ENCODE data around the gene PEF1. TPM values are rescaled to one million over a fixed set of nuclear protein-coding genes. Genes with fewer than 3 reads are reported as not detected.

PEF1 gene
- total RNA-seq, 4 donors from 2014 or later = 71.3 to 109 (median 88.7) TPM

- Histone ChIP-seq H3K4me1 (peaks cover 0 to 33% (median 3%) of the 10 kb centered on the region in 3 donors), H3K4me3 (no peak overlapping the region), H3K27ac (peak overlapping the region in 1 of 4 donors; percentile 69), H3K27me3 (no peaks in the 10 kb centered on the region), H3K9me3 (no peaks in the 10 kb centered on the region), H3K36me3 (peaks cover 0 to 57% of the 10 kb centered on the region in 2 donors)
- ATAC-seq = no peak
- no peak for TF ChIP-seq EP300 (IDR thresholded peaks at IDR 0.05)
- no peak for TF ChIP-seq POLR2AphosphoS5 (IDR thresholded peaks at IDR 0.05)
- TF ChIP-seq, protein P1, sequence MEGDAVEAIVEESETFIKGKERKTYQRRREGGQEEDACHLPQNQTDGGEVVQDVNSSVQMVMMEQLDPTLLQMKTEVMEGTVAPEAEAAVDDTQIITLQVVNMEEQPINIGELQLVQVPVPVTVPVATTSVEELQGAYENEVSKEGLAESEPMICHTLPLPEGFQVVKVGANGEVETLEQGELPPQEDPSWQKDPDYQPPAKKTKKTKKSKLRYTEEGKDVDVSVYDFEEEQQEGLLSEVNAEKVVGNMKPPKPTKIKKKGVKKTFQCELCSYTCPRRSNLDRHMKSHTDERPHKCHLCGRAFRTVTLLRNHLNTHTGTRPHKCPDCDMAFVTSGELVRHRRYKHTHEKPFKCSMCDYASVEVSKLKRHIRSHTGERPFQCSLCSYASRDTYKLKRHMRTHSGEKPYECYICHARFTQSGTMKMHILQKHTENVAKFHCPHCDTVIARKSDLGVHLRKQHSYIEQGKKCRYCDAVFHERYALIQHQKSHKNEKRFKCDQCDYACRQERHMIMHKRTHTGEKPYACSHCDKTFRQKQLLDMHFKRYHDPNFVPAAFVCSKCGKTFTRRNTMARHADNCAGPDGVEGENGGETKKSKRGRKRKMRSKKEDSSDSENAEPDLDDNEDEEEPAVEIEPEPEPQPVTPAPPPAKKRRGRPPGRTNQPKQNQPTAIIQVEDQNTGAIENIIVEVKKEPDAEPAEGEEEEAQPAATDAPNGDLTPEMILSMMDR (IDR thresholded peaks at IDR 0.05) = no peak
- TF ChIP-seq POLR2A (IDR thresholded peaks at IDR 0.05) = no peak
- 84% methylated on average over 4 of the region's 6 CpGs; no CpG with 5 or more reads in 1 of the 2 donors for WGBS, 2 donors (ENCODE audit: low coverage in 1 of 2)
Observed at GRCh38 chr1:31689854-31690253, 45.2 kb upstream of the PEF1 start.

DNA sequence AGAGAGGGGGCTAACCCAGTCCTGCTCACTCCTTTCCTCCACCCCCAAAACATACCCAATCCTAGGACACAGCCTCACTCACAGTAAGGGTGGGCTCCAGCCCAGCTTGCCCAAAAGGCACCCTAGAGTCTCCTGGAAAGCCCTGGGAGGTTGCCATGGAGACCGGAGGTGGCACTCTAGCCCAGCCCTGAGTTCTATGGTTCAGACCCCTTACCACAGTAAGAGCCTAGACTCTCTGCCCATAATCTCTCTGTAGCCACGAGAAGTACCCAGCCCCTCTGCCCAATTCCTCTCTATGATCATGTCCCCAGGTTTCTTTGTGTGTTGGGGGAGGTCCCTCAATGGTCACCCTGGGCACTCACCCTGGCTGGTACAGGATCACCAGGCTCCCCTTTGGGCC, 44.7 kb upstream of the PEF1 start:
- 43% methylated on average over 1 of the region's 2 CpGs; no CpG with 5 or more reads in 1 of the 2 donors for WGBS, 2 donors (ENCODE audit: low coverage in 1 of 2)
- H3K27ac ChIP-seq = peak overlapping the region in 1 of 4 donors; percentile 69
- no peaks in the 10 kb centered on the region for H3K27me3 ChIP-seq
- H3K4me1 ChIP-seq = peaks cover 0 to 33% (median 3%) of the 10 kb centered on the region in 3 donors
- TF ChIP-seq POLR2AphosphoS5 (IDR thresholded peaks at IDR 0.05) = no peak
- no peak for TF ChIP-seq EP300 (IDR thresholded peaks at IDR 0.05)
- TF ChIP-seq POLR2A (IDR thresholded peaks at IDR 0.05) = no peak
- TF ChIP-seq, protein P1 (IDR thresholded peaks at IDR 0.05) = no peak
- ATAC-seq = no peak
- peaks cover 0 to 57% of the 10 kb centered on the region in 2 donors for H3K36me3 ChIP-seq
- H3K9me3 ChIP-seq = no peaks in the 10 kb centered on the region
- no peak overlapping the region for H3K4me3 ChIP-seq

DNA sequence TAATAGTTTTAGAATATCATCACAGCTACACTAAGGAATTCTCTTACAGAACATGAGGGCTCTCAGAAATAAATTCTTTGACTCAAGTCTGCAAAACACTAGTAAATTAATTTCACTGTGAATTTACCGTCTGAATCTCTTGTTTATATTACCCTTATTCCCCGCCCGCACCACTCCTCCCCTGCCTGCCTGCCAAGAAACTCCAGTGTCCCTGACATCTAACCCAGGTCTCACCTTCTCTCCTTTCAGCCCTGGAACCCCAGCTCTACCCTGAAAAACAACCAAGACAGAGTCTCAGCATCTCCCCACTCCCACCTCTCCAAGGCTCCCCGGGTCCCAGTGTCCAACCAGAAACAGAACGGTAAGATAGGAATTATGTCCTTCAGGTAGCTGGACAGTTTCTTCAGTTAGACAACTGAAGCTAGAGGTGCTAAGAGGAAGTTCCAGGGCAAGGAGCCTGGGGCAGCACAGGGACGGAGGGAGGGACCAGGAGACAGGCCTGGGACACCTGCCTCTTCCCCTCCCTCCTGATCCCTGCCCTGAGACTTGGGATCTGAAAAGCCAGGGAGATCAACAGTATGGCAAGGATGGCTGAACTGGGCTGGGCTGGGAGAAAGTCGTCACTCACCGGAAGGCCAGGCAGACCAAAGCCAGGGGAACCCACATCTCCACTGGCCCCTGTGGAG, 43.7 kb upstream of the PEF1 start:
- Histone ChIP-seq H3K4me3 (no peak overlapping the region), H3K9me3 (no peaks in the 10 kb centered on the region), H3K4me1 (peaks cover 0 to 33% (median 3%) of the 10 kb centered on the region in 3 donors), H3K27me3 (no peaks in the 10 kb centered on the region), H3K36me3 (peaks cover 0 to 62% of the 10 kb centered on the region in 2 donors), H3K27ac (peak overlapping the region in 3 of 4 donors; percentile 58 to 78 (median 69))
- peak; percentile 35 for TF ChIP-seq POLR2AphosphoS5 (IDR thresholded peaks at IDR 0.05)
- TF ChIP-seq, protein P1 (IDR thresholded peaks at IDR 0.05) = no peak
- peak; percentile 49 for ATAC-seq
- 30 to 33% methylated on average over 3 to 5 of the region's 8 CpGs for WGBS, 2 donors (ENCODE audit: low coverage in 1 of 2)

- 46 to 79% methylated on average over 7 to 8 of the region's 8 CpGs for WGBS, 2 donors (ENCODE audit: low coverage in 1 of 2)
- ATAC-seq = no peak
- H3K27me3 ChIP-seq = no peaks in the 10 kb centered on the region
- peak overlapping the region in 2 of 4 donors; percentile 45 to 78 for H3K27ac ChIP-seq
- H3K36me3 ChIP-seq = peaks cover 0 to 70% of the 10 kb centered on the region in 2 donors
- no peak overlapping the region for H3K4me3 ChIP-seq
- H3K9me3 ChIP-seq = no peaks in the 10 kb centered on the region
- H3K4me1 ChIP-seq = peaks cover 0 to 33% (median 3%) of the 10 kb centered on the region in 3 donors
- no peak for TF ChIP-seq POLR2A (IDR thresholded peaks at IDR 0.05)
- TF ChIP-seq POLR2AphosphoS5 (IDR thresholded peaks at IDR 0.05) = no peak
- no peak for TF ChIP-seq EP300 (IDR thresholded peaks at IDR 0.05)
- TF ChIP-seq, protein P1 (IDR thresholded peaks at IDR 0.05) = no peak
Observed at GRCh38 chr1:31687601-31688000, 42.9 kb upstream of the PEF1 start.

GRCh38 chr1:31685795-31686194, 41.1 kb upstream of the PEF1 start:
- Histone ChIP-seq H3K36me3 (peaks cover 0 to 65% of the 10 kb centered on the region in 2 donors), H3K27ac (no peak overlapping the region), H3K27me3 (no peaks in the 10 kb centered on the region), H3K9me3 (no peaks in the 10 kb centered on the region), H3K4me1 (peaks cover 0 to 45% (median 3%) of the 10 kb centered on the region in 3 donors), H3K4me3 (no peak overlapping the region)
- 74 to 77% methylated on average over 6 of the region's 8 CpGs for WGBS, 2 donors (ENCODE audit: low coverage in 1 of 2)
- no peak for ATAC-seq
- no peak for TF ChIP-seq POLR2AphosphoS5 (IDR thresholded peaks at IDR 0.05)

Data from gastroesophageal sphincter (tissue), 4 donors.